Naive B cell (primary cell): ENCODE data around the gene P2RX2. TPM values are rescaled to one million over a fixed set of nuclear protein-coding genes. Genes with fewer than 3 reads are reported as not detected.
A peak's percentile ranks its signal among the peaks of the same experiment; 100 is the strongest.

Experiments
- ATAC-seq, 2 donors: fragments of 150-1000 bp; cut with Tn5 transposase; 2 replicates each; pipeline ENCODE4 v1.10.0; 2021; ENCODE audit warnings: low read depth in 2 of 2, mild to moderate bottlenecking in 2 of 2, moderate library complexity in 2 of 2
- DNase-seq: peaks from one replicate; pipeline ENCODE4 v3.0.0; 2022
- H3K27ac Mint-ChIP-seq, 6 donors: one replicate each; pipeline ENCODE4 v1.8.0; 2020 to 2022; ENCODE audit warnings: mild to moderate bottlenecking in 6 of 6, mixed read lengths in 6 of 6, moderate library complexity in 5 of 6, inconsistent platforms in 2 of 6
- H3K27me3 Mint-ChIP-seq, 3 donors: one replicate each; pipeline ENCODE4 v1.8.0; 2021 to 2022; ENCODE audit warnings: mixed read lengths in 3 of 3, mild to moderate bottlenecking in 1 of 3
- H3K36me3 Mint-ChIP-seq, 2 donors: one replicate each; pipeline ENCODE4 v1.8.0; 2020 to 2022; ENCODE audit warnings: mixed read lengths in 2 of 2, inconsistent platforms in 1 of 2, mild to moderate bottlenecking in 1 of 2
- H3K4me1 Mint-ChIP-seq, 3 donors: one replicate each; pipeline ENCODE4 v1.8.0; 2020 to 2022; ENCODE audit warnings: mixed read lengths in 3 of 3, inconsistent platforms in 1 of 3, mild to moderate bottlenecking in 1 of 3, moderate library complexity in 1 of 3
- H3K4me3 Mint-ChIP-seq, 8 donors: one replicate each; pipeline ENCODE4 v1.8.0; 2020 to 2022; ENCODE audit warnings: mild to moderate bottlenecking in 8 of 8, mixed read lengths in 8 of 8, moderate library complexity in 8 of 8, inconsistent platforms in 2 of 8
- H3K9me3 Mint-ChIP-seq, 7 donors: one replicate each; pipeline ENCODE4 v1.8.0; 2020 to 2022; ENCODE audit warnings: mixed read lengths in 7 of 7, mild to moderate bottlenecking in 5 of 7, inconsistent platforms in 2 of 7, moderate library complexity in 1 of 7
- polyA plus RNA-seq, 6 donors: library from polyadenylated mRNA; unstranded; fragments of 300-500 nt; fragmentation: Illumina TruSeq; gene quantifications; one replicate each; pipeline ENCODE4 v1.2.3, GENCODE V29; 2021; ENCODE audit warnings: low read depth in 6 of 6

Gene P2RX2
- polyA plus RNA-seq, 6 donors from 2014 or later, result not detected

- DNase-seq, result no peak
- no peak for ATAC-seq
- Mint-ChIP-seq H3K27me3 (peaks cover 35 to 53% (median 52%) of the 10 kb centered on the region in 3 donors), H3K27ac (peak within 1 kb of the TSS in 1 of 6 donors; percentile 44), H3K4me3 (peak within 1 kb of the TSS; percentile 44 to 85 (median 64)), H3K9me3 (peaks cover 0 to 4% (median 0%) of the 10 kb centered on the region in 7 donors), H3K4me1 (peaks cover 3 to 23% (median 15%) of the 10 kb centered on the region in 3 donors), H3K36me3 (no peaks in the 10 kb centered on the region)
Observed at GRCh38 chr12:132610051-132610759, 8.4 kb upstream of the P2RX2 start, which contains the start of gene LRCOL1. Gene LRCOL1, minus strand, starts transcription at chr12:132610582. Its CDS starts 4,331 bp downstream, at chr12:132606251.

GRCh38 chr12:132610866-132611602 is 7.5 kb upstream of the P2RX2 start:
- Mint-ChIP-seq H3K4me3 (peak overlapping the region in 6 of 8 donors; percentile 53 to 85 (median 74)), H3K4me1 (peaks cover 3 to 29% (median 15%) of the 10 kb centered on the region in 3 donors), H3K27me3 (peaks cover 39 to 61% (median 61%) of the 10 kb centered on the region in 3 donors), H3K27ac (peak overlapping the region in 1 of 6 donors; percentile 44), H3K36me3 (no peaks in the 10 kb centered on the region), H3K9me3 (peaks cover 0 to 7% (median 0%) of the 10 kb centered on the region in 7 donors)
- DNase-seq, result no peak
- ATAC-seq, result no peak

DNA sequence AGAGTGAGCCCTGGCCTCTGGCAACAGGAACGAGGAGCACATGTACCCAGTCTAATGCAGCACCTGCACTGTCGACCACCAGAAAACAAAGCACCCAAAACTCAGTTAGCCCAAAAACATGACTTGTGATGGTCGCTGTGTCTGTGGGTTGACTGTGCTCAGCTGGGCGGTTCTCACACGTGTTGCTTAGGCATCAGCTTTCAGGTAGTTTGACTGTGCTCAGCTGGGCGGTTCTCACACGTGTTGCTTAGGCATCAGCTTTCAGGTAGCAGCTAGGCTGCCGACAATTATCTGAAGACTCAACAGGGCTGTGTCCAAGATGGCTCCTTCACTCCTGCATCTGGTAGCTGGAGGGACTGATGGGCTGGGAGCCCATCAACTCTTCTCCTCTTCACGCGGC is 7.0 kb upstream of the P2RX2 start:
- H3K27ac Mint-ChIP-seq, result no peak overlapping the region
- no peak for ATAC-seq
- peaks cover 33 to 59% (median 58%) of the 10 kb centered on the region in 3 donors for H3K27me3 Mint-ChIP-seq
- peak overlapping the region in 1 of 8 donors; percentile 51 for H3K4me3 Mint-ChIP-seq
- no peaks in the 10 kb centered on the region for H3K36me3 Mint-ChIP-seq
- H3K4me1 Mint-ChIP-seq, result peaks cover 3 to 29% (median 15%) of the 10 kb centered on the region in 3 donors
- DNase-seq, result no peak
- peaks cover 0 to 9% (median 2%) of the 10 kb centered on the region in 7 donors for H3K9me3 Mint-ChIP-seq

GRCh38 chr12:132614029-132614428 is 4.5 kb upstream of the P2RX2 start:
- Mint-ChIP-seq H3K36me3 (peaks cover 6 to 10% of the 10 kb centered on the region in 2 donors), H3K9me3 (peaks cover 0 to 22% (median 9%) of the 10 kb centered on the region in 7 donors), H3K27me3 (peaks cover 32 to 56% (median 53%) of the 10 kb centered on the region in 3 donors), H3K27ac (no peak overlapping the region), H3K4me1 (peaks cover 10 to 37% (median 21%) of the 10 kb centered on the region in 3 donors), H3K4me3 (no peak overlapping the region)
- no peak for DNase-seq
- no peak for ATAC-seq

- DNase-seq, result peak; percentile 74
- ATAC-seq, result peak; percentile 85 to 94
- Mint-ChIP-seq H3K27me3 (peaks cover 29 to 52% (median 50%) of the 10 kb centered on the region in 3 donors), H3K27ac (peak overlapping the region in 1 of 6 donors; percentile 61), H3K4me1 (peaks cover 10 to 36% (median 20%) of the 10 kb centered on the region in 3 donors), H3K36me3 (peaks cover 6 to 10% of the 10 kb centered on the region in 2 donors), H3K9me3 (peaks cover 0 to 22% (median 9%) of the 10 kb centered on the region in 7 donors), H3K4me3 (peak overlapping the region in 1 of 8 donors; percentile 37)
Observed at GRCh38 chr12:132614861-132615578, 3.6 kb upstream of the P2RX2 start.

- DNase-seq (no peak), ATAC-seq (no peak)
- Mint-ChIP-seq H3K27me3 (peaks cover 23 to 51% (median 44%) of the 10 kb centered on the region in 3 donors), H3K4me1 (peaks cover 10 to 30% (median 14%) of the 10 kb centered on the region in 3 donors), H3K9me3 (peaks cover 0 to 22% (median 9%) of the 10 kb centered on the region in 7 donors), H3K27ac (peak overlapping the region in 1 of 6 donors; percentile 84), H3K36me3 (peaks cover 6 to 10% of the 10 kb centered on the region in 2 donors), H3K4me3 (peak overlapping the region in 1 of 8 donors; percentile 29)
Observed at GRCh38 chr12:132615579-132616038, 3.0 kb upstream of the P2RX2 start.

DNA sequence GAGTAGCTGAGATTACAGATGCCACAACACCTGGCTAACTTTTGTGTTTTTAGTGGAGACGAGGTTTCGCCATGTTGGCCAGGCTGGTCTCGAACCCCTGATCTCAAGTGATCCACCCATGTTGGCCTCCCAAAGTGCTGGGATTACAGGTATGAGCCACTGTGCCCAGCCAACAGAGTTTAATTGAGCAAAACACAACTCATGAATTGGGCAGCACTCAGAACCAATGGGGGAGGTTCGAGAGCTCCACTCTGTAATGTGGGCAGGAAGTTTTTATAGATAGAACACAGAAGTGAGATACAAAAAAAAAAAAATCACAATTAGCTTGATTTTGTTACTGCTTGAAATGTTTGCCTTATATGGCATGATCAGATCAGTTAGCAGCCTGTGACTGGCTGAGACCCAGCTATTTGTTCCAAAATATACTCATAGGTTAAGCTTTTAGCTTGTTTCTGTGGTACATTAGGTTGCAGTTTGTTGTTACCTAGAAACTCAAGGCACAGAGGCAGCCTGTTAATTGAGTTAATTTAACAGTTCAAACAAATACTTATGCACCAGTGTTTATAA is 1.4 kb upstream of the P2RX2 start:
- ATAC-seq, result no peak
- H3K27me3 Mint-ChIP-seq, result peaks cover 20 to 40% (median 33%) of the 10 kb centered on the region in 3 donors
- peaks cover 10 to 22% (median 11%) of the 10 kb centered on the region in 3 donors for H3K4me1 Mint-ChIP-seq
- peaks cover 0 to 22% (median 9%) of the 10 kb centered on the region in 7 donors for H3K9me3 Mint-ChIP-seq
- H3K4me3 Mint-ChIP-seq, result peak overlapping the region in 3 of 8 donors; percentile 50 to 83 (median 58)
- DNase-seq, result no peak
- peaks cover 6 to 10% of the 10 kb centered on the region in 2 donors for H3K36me3 Mint-ChIP-seq
- H3K27ac Mint-ChIP-seq, result no peak overlapping the region

GRCh38 chr12:132617822-132618682 is 524 bp upstream of the P2RX2 start:
- Mint-ChIP-seq H3K9me3 (peaks cover 0 to 22% (median 9%) of the 10 kb centered on the region in 7 donors), H3K36me3 (peaks cover 6 to 10% of the 10 kb centered on the region in 2 donors), H3K27ac (no peak overlapping the region), H3K4me3 (peak overlapping the region in 7 of 8 donors; percentile 38 to 83 (median 66)), H3K27me3 (peaks cover 20 to 40% (median 33%) of the 10 kb centered on the region in 3 donors), H3K4me1 (peaks cover 11 to 22% (median 16%) of the 10 kb centered on the region in 3 donors)
- DNase-seq (no peak), ATAC-seq (no peak)

- peaks cover 6 to 10% of the 10 kb centered on the region in 2 donors for H3K36me3 Mint-ChIP-seq
- no peak overlapping the region for H3K27ac Mint-ChIP-seq
- peaks cover 11 to 22% (median 16%) of the 10 kb centered on the region in 3 donors for H3K4me1 Mint-ChIP-seq
- no peak for DNase-seq
- H3K27me3 Mint-ChIP-seq, result peaks cover 20 to 40% (median 33%) of the 10 kb centered on the region in 3 donors
- ATAC-seq, result no peak
- H3K4me3 Mint-ChIP-seq, result no peak overlapping the region
- peaks cover 0 to 22% (median 9%) of the 10 kb centered on the region in 7 donors for H3K9me3 Mint-ChIP-seq
Observed at GRCh38 chr12:132619071-132619385, 452 bp downstream of the P2RX2 start.

GRCh38 chr12:132619386-132620112 is 973 bp downstream of the P2RX2 start:
- H3K27me3 Mint-ChIP-seq, result peaks cover 20 to 40% (median 33%) of the 10 kb centered on the region in 3 donors
- H3K4me3 Mint-ChIP-seq, result no peak overlapping the region
- H3K9me3 Mint-ChIP-seq, result peaks cover 0 to 22% (median 9%) of the 10 kb centered on the region in 7 donors
- no peak overlapping the region for H3K27ac Mint-ChIP-seq
- peaks cover 6 to 10% of the 10 kb centered on the region in 2 donors for H3K36me3 Mint-ChIP-seq
- peaks cover 11 to 21% (median 16%) of the 10 kb centered on the region in 3 donors for H3K4me1 Mint-ChIP-seq
- ATAC-seq (no peak), DNase-seq (no peak)

DNA sequence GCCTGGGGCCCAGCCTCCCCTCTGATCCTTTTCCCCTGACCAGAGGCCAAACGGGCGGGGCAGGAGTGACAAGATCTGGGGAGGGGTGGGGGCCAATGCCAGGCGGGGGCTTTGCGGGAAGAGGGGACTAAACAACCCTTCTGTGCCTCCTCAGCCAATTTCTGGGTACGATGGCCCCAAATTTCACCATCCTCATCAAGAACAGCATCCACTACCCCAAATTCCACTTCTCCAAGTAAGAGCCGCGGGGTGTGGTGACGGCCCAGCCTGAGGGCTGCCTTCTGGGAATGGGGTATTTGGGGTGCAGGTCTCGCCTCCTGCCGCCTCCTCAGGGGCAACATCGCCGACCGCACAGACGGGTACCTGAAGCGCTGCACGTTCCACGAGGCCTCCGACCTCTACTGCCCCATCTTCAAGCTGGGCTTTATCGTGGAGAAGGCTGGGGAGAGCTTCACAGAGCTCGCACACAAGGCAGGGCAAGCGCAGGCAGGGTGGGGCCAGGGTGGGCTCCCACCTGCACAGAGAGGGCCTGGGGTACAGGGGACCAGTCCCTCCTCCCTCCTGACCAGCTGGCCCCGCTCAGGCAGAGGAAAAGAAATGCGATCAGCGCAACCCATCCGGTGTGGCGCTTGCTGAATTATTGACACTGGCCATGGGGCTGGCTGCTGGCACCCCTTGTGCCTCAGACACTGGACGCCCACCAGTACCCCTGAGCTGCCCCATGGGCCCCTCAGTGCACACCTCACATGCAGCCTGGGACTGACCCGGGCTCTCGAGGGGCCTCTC is 1.7 kb downstream of the P2RX2 start:
- H3K27me3 Mint-ChIP-seq, result peaks cover 13 to 35% (median 28%) of the 10 kb centered on the region in 3 donors
- DNase-seq, result no peak
- ATAC-seq, result no peak
- peaks cover 6 to 15% of the 10 kb centered on the region in 2 donors for H3K36me3 Mint-ChIP-seq
- peaks cover 6 to 14% (median 13%) of the 10 kb centered on the region in 3 donors for H3K4me1 Mint-ChIP-seq
- H3K4me3 Mint-ChIP-seq, result no peak overlapping the region
- no peak overlapping the region for H3K27ac Mint-ChIP-seq
- peaks cover 0 to 22% (median 9%) of the 10 kb centered on the region in 7 donors for H3K9me3 Mint-ChIP-seq
